GM12891 (cell line): Measurements from ENCODE around the gene ANKS1A.

ENCODE experiments used
- DNase-seq: peaks from one replicate; pipeline ENCODE4 v3.0.0; 2011; ENCODE audit warnings: low spot score; ENCODE audit not compliant: insufficient read length
- FAIRE-seq: peaks from 2 replicates; lab custom pipeline; 2011; peaks lifted over from hg19 to GRCh38; lab: Jason Lieb, UNC
- PAX5 ChIP-seq: IDR thresholded peaks from 2 replicates; pipeline ENCODE4 v1.6.1; 2011; ENCODE audit warnings: low read length, moderate library complexity, mild to moderate bottlenecking; ENCODE audit not compliant: insufficient read depth, severe bottlenecking
- POLR2A ChIP-seq: IDR thresholded peaks from 2 replicates; pipeline ENCODE4 v1.6.1; 2011; ENCODE audit warnings: low read depth, low read length, control low read depth
- POLR2AphosphoS5 ChIP-seq: IDR thresholded peaks from 2 replicates; pipeline ENCODE4 v1.6.1; 2011; ENCODE audit warnings: low read depth, low read length, control low read depth
- POU2F2 ChIP-seq: IDR thresholded peaks from 2 replicates; pipeline ENCODE4 v1.6.1; 2011; ENCODE audit warnings: low read depth, mild to moderate bottlenecking, control low read depth, low read length, moderate library complexity
- SPI1 ChIP-seq: IDR thresholded peaks from 2 replicates; pipeline ENCODE4 v1.6.1; 2011; ENCODE audit warnings: low read depth, low read length, control low read depth
- TAF1 ChIP-seq: IDR thresholded peaks from 2 replicates; pipeline ENCODE4 v1.6.1; 2011; ENCODE audit warnings: low read depth, low read length, control low read depth

The ANKS1A gene

DNA sequence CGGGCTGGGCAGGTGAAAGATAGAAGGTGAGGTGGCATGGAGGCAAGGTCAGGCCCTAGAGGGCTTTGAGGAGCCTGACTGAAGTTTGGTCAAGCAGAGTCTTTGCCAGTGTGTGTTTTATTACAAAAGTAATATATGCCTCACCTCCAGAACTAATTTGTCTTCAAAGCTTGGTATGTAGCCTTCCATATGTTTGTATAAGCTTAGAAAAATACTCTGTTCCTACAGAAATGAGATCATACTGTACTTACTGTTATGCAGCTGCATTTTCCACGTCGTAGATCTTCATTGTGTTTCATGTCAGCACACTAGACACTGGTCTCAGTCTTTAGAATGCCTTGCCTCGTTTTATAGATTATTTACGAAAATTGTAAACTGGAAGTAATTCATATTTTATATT lies 61.8 kb downstream of the ANKS1A start:
- FAIRE-seq (no peak), DNase-seq (no peak)
- no peak for TF ChIP-seq TAF1
- no peak for TF ChIP-seq POLR2AphosphoS5
- TF ChIP-seq POU2F2 = no peak
- no peak for TF ChIP-seq POLR2A
- TF ChIP-seq SPI1 = no peak
- no peak for TF ChIP-seq PAX5

DNA sequence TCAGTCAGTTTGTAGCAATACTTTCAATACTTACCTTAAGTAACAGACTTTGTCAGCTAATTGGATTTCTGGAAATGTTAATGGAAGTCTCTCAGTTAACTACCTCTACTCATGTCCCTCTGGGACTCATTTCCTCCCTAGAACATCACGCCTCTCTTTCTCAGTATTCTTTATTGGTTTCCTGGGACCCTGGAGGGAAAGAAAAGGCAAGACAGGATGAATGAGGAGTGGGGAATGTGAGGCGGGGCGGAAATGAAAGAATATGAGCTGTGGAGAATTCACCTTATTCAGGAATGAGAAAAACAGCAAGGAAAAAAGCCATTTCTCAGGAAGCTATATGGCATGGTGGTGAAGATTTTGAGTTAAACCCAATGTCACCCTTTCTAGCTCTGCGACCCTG lies 62.7 kb downstream of the ANKS1A start:
- TF ChIP-seq POLR2AphosphoS5 (no peak), PAX5 (no peak), TAF1 (no peak), POU2F2 (no peak), SPI1 (no peak), POLR2A (no peak)
- DNase-seq (no peak), FAIRE-seq (no peak)

DNA sequence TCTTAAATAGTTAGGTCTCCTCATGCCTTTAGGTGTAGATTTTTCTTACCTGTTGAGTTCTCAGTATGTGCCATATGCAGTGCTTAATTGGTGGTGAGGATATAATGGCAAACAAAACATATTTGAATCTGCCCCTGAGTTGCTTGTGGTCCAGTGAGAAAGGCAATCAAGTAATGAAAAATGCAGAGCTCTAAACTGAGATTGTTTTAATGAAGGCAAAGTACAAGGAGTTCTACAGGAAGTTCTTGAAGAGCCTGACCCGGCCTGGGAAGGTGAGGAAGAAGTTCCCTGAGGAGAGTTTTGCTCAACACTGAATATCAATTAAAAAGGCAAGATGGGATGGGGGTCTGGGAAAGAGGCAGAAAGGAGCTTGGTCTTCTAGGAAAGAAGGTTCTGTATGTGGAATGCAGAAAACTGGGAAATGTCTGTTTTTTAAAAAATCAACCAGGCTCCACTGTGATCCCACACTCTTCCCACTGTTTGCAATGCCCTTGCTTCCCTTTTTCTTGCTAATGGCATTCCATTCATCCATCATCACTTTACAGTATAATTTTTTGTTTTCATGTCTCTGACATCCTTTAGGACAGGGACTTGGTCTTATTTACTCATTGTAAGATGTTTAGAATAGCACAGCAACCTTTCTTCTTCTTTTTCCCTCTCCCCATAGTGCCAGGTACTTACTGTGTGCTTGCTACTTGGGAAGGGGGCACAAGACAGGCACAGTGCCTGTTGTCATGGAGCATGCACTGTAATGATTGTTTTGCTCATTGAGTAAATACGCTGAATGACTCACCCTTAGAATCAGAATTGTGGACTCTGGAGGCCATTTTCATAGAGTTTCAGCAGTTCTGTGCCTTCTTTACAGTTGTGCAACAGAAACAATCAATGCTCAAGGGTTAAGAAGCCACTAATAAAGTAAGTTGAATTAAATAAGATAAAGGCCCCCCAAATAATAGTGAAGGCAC lies 64.3 kb downstream of the ANKS1A start:
- FAIRE-seq = no peak
- DNase-seq = no peak
- TF ChIP-seq POU2F2 = no peak
- TF ChIP-seq POLR2AphosphoS5 = no peak
- TF ChIP-seq POLR2A = no peak
- no peak for TF ChIP-seq PAX5
- TF ChIP-seq TAF1 = no peak
- no peak for TF ChIP-seq SPI1

DNA sequence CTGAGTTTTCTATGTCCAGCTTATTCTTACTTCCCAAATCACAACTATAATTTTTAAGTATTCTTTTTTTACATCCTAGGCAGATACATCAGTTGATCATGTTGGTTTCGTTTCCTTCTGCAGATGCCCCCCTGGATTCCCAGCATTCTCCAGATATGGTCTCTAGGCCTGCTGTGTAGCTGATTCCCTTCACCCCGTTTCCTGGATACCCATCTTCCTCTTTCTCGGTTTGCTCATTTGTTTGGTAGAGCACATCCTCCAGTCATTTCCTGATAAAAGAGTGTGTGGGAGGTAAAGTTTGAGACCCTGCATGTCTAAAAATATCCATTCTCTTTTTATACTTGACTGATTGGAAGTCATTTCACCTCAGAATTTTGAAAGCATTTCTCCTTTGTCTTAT lies 66.4 kb downstream of the ANKS1A start:
- TF ChIP-seq SPI1 = 0 out of 2 replicates have a peak, but pooled peaks have one; percentile 10
- no peak for TF ChIP-seq POU2F2
- FAIRE-seq (no peak), DNase-seq (no peak)

DNA sequence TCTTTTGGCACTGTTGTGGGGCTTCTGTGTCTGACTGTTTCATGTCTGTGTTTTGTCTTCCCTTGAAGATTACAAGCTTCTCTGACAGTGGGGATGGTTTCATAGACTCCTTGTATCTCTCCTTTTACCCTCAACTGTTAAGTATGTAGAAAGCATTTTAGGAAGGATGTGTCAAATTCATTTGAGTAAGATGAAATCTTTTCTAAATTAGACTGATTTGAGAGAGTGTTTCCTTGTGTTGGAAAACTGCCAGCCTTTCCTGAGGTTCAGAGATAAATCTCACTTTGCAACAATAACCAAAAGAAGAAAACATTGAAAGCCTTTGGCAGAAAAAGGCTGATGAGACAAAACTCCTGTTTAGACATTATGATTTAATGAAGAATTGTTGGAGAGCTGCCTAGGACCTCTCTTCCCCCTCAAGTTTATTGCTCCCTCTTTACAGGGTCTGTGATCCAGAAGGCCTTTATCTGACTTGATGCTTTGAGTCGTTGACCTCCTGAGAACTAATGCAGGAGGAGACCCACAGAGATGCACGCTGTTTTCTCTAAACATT lies 68.3 kb downstream of the ANKS1A start:
- FAIRE-seq (no peak), DNase-seq (no peak)
- TF ChIP-seq TAF1 = no peak
- TF ChIP-seq POLR2AphosphoS5 = no peak
- TF ChIP-seq PAX5 = no peak

DNA sequence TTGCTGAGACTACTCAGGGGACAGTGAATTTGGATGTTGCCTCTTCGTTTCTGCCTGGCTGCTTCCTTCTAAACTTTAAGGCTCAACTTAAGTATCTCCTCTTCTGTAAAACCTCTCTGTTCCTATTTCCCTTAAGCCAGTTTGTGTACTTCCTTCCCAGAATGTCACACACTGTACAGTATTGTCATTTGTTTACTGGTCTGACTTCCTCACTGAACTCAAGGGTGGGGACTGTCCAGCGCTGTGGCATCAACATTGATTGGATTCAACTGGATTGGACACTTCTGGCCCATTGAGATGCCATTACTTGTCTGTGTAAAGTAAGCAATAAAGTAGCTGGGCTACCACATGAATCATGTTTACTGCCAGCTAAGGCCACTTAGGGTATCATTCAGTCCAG lies 69.7 kb downstream of the ANKS1A start:
- TF ChIP-seq TAF1 = no peak
- TF ChIP-seq PAX5 = no peak
- TF ChIP-seq POU2F2 = no peak
- no peak for TF ChIP-seq POLR2A
- TF ChIP-seq POLR2AphosphoS5 = no peak
- TF ChIP-seq SPI1 = no peak
- FAIRE-seq (no peak), DNase-seq (no peak)

DNA sequence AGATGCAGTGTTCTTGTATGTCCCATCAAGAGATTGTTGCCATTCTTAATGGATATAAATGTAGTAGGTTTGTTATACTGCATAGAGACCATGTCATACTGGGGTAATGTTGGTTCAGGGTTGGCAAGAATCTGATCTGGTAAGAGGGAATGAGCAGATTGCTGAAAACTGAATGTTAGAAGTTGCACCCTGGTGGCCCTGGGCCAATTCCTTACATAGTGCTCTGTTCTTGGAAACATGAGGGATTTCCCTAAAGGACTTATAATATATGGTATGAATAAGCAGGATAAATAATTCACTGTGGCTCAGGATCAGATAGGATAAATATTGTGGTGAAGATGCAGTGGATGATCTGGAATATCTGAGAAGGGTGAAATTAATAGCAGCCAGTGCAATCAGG lies 70.2 kb downstream of the ANKS1A start:
- DNase-seq (no peak), FAIRE-seq (no peak)
- TF ChIP-seq SPI1 (no peak), TAF1 (no peak), PAX5 (no peak), POU2F2 (no peak), POLR2AphosphoS5 (no peak), POLR2A (no peak)

DNA sequence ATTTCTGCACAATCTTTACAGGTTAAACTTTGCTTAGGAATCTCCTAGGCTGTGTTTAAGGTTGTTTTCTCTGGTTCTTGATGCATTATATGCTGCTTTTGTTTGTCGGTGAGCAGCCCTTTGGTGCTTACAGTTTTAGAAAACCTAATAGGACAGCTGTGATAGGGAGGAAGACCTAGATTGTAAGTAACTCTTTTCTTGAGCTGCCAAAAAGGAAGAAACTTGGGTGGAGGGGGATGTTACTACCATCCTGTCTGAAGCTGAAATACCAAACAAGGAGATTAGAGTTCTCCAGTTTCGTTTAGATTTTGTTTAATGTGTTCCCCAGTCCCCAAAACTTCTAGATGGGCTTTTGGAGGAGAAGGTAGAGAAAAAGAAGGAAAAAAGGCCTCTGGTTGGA lies 72.0 kb downstream of the ANKS1A start:
- FAIRE-seq (no peak), DNase-seq (no peak)
- no peak for TF ChIP-seq POU2F2
- no peak for TF ChIP-seq POLR2A
- TF ChIP-seq PAX5 = no peak
- no peak for TF ChIP-seq TAF1
- no peak for TF ChIP-seq SPI1
- no peak for TF ChIP-seq POLR2AphosphoS5

DNA sequence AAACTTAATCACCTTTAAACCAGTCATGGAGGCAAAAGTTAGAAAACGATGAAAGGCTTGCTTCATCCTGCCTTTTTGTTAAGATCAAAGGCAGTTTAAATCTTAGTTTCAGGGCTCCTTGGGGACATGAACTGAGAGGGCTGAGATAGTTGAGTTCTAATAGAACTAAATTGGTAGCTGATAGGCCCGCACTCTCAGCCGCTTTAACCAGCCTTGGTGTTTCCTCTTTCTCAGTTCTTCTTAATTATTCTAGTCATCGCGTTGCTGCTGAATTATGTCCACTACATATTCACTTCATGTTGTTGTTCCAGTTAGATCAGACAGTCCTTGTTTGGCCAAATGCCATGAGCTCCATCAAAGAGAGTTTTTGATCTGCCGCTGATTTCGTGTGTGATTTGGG lies 72.5 kb downstream of the ANKS1A start:
- FAIRE-seq (no peak), DNase-seq (no peak)
- TF ChIP-seq POLR2AphosphoS5 (no peak), TAF1 (no peak), POU2F2 (no peak), PAX5 (no peak), SPI1 (peak; percentile 54), POLR2A (no peak)

DNA sequence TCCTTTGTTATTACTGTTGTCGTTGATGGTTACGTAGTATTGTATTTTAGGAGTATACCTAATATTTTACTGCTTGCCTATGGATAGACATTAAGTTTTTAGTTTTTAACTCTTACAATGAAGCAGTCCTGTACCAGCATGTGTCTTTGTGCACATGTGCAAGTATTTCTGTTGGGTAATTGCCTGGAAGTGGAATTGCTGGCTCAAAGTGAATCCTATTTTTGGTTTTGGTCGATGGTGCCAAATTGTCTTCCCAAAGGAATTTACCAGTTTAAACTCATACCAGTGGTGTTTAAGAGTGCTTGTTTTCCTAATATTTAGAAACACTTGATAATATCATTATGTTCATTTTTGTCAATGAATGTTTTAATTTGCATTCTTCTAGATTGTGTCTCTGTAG lies 75.5 kb downstream of the ANKS1A start:
- no peak for TF ChIP-seq POLR2AphosphoS5
- no peak for TF ChIP-seq POU2F2
- no peak for TF ChIP-seq PAX5
- no peak for TF ChIP-seq SPI1
- TF ChIP-seq TAF1 = no peak
- TF ChIP-seq POLR2A = no peak
- no peak for DNase-seq
- no peak for FAIRE-seq
